Hematopoietic multipotent progenitor cell treated with erythropoietin and hydrocortisone succinate and interleukin-3 and kit ligand, for 4 days (in vitro differentiated cells): Measurements from ENCODE around the gene CRYBG1.

Experiments used
- DNase-seq: peaks from one replicate; pipeline ENCODE4 v3.0.0-alpha.2; 2015

CRYBG1 gene

DNA sequence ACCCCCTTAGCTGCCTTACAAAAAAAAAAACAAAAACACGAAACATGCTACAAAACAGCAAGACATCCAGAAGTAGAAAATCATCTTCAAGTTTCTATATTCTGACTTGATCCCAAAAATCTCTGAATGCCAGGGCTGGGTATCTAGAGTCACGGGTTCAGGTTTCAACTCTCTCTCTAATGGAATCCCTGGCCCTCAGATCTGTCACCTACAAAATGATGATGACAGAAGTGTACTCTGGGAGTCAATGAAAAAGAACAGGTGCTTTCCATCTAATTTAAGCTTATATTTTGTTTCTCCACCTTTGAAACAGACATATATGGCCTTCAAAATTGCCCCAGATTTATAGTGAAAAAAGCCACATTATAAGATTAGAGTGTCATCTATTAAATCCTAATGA, 250.5 kb downstream of the CRYBG1 start:
- no peak for DNase-seq

DNA sequence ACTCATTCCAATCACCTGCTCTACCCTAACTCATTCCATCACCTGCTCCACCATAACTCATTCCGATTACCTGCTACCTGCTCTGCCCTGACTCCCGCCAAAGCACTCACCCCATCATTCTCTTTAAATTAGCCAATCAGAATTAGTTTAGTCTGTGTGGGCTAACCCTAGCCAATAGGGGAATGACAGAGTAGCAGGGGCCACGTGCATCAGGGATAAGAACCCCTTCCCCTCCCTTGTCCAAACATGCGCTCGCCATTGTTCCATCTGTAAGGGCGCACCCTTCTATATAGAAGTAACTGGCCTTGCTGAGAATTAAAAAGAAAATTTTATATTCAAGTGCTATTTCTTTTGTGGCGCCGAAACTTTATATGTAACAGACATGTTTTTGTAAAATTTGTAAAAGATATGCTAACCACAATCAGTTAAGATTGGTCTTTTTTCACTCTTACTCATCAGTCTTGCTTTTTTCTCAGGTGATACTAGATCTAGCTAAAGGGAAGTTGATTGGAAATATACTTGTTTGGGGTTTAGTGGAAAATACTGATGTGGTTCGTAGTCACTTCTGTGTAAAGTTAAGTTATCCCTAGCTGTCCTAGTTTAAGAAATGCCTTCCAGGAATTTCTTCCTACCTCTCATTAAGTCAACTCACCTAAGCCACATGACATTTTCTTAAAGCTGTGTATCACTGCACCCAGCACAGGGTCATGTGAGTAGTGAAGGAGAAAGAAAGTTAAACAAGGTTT, 252.3 kb downstream of the CRYBG1 start:
- no peak for DNase-seq

GRCh38 chr6:106613590-106613989, 253.1 kb downstream of the CRYBG1 start:
- DNase-seq: no peak

DNA sequence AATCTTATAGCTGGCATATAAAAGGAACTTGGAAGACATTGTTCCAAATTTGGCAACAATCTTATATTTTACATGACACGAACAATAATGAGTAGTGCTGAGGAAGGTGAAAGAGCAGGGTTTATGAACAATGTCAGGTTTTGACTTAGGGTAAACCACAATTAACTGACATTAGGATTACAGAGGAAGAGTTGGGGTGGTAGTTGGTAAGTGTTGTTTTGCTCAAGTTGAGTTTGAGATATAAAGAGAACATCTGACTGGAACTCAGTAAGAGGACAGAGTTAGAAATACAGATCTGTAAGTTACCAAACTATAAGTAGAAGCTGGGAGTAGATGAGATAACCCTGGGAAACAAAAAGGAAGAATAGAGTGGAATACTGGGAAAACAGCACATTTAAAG, 253.6 kb downstream of the CRYBG1 start:
- no peak for DNase-seq

GRCh38 chr6:106614592-106615257, 254.2 kb downstream of the CRYBG1 start:
- DNase-seq: no peak

DNA sequence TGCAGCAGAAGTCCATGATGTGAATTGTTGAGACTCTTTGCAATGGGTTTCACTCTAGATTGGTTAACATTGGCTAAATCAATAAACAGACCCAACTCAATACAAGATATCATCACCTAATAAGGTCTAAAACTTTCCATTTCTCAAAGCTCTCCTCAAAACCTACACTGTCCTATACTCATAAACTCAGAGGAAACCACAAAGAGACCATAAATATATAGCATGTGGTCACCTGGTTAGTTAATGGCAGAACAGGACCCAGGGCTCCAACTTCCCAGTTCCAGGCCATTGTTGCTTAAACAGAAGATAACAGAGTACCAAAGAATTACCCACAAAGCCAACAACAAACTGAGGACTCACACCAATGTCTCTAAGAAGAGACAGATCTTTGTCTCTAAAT, 256.8 kb downstream of the CRYBG1 start:
- no peak for DNase-seq

DNA sequence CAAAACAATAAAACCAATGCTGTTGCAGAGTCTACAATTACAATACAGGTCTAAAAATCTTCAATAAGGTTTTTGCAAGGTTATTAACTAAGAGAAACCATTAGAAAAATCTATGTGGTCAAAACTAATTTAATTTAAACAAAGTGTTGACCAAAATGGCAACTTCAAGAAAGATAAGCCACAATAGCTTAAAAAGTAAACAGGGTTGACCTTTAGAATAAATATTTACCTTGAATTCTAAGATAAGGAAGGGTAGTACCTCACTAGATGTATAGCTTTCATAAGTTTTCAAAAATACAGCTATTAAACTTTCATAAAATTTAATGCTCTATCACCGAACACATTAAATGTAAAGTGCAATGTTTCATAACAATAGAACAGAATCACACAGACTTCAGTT, 257.3 kb downstream of the CRYBG1 start:
- no peak for DNase-seq

GRCh38 chr6:106618324-106618723, 257.8 kb downstream of the CRYBG1 start:
- DNase-seq: no peak

- no peak for DNase-seq
These were observed 258.7 kb downstream of the CRYBG1 start for GRCh38 chr6:106619223-106619622.

DNA sequence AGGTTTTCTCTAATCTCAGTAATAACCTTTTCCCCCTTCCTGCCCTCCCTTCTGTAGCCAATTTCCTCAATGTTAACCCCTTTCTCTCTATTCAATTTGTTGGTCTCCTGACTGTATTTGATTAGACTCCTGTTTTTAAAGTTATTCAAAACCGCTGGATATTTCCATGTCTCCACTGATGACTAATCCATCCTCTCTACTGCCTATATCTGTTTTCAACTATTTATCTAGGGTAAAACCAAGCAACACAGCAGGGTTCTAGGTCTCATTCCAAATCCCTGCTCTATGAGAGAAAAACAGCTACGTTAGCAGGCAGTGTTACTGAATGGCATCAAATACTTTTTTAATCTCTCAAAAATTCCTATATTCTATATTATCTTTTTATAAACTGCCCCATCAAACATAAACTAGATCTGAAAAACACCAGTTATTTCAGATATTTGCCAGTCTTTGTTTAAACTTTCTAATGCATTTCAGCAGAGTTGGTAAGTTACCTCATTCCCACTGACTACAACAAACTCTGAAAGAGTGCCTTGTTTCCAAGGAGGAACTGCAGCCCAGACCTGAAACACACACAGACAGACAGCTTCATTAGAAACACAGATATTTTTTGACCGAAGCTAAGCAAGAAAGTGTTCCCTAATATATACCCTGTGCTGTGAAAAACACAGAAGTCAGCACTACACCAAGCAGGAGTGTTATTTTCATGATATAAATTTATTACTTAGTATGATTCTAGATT, 260.6 kb downstream of the CRYBG1 start:
- DNase-seq: no peak
